GM12878 (cell line): ENCODE results near the gene LBH. TPM values are rescaled to one million over a fixed set of nuclear protein-coding genes. Genes with fewer than 3 reads are reported as not detected.
A peak's percentile ranks its signal among the peaks of the same experiment; 100 is the strongest.

Source experiments
- ATAC-seq: fragments of 200-7000 bp; cut with Tn5 transposase; 3 replicates; pipeline ENCODE4 v1.9.1; 2020; ENCODE audit warnings: mild to moderate bottlenecking, moderate library complexity
- BruUV-seq: library from RNA; stranded (reverse); fragments of 400-500 nt; replicated peaks from 2 replicates; lab custom pipeline; 2021; lab: Mats Ljungman, UMichigan
- CTCF ChIA-PET: fragments of 300-600 bp; sonication (Branson Sonifier 250); formaldehyde crosslinking; extraction: SDS; loops from one replicate; lab custom pipeline; 2021; ENCODE audit warnings: inconsistent platforms; lab: Yijun Ruan, JAX
- POLR2A ChIA-PET: fragments of 350-600 bp; formaldehyde crosslinking; extraction: SDS; loops from one replicate; lab custom pipeline; 2021; ENCODE audit warnings: inconsistent platforms; lab: Charles Lee
- RAD21 ChIA-PET: fragments of 300-600 bp; sonication (Branson Sonifier 250); formaldehyde crosslinking; loops from one replicate; lab custom pipeline; 2023; ENCODE audit warnings: antibody characterized with exemption; ENCODE audit not compliant: unreplicated experiment; lab: Charles Lee
- SMC1A ChIA-PET: fragments of 300-600 bp; sonication (Branson Sonifier 250); formaldehyde crosslinking; loops from one replicate; lab custom pipeline; 2023; ENCODE audit not compliant: unreplicated experiment, uncharacterized antibody; lab: Charles Lee
- DNase-seq: peaks from one replicate; pipeline ENCODE4 v3.0.0-alpha.2; 2011; ENCODE audit warnings: low read depth, low spot score
- FAIRE-seq: peaks from 3 replicates; lab custom pipeline; 2011; peaks lifted over from hg19 to GRCh38; lab: Jason Lieb, UNC
- H2AFZ ChIP-seq: 2 replicates; pipeline ENCODE4 v1.6.0; 2011; ENCODE audit warnings: low read depth, low read length, control low read depth; ENCODE audit not compliant: control insufficient read depth
- H3K27ac ChIP-seq: 2 replicates; pipeline ENCODE4 v1.5.1; 2011; ENCODE audit warnings: control low read depth; ENCODE audit not compliant: control insufficient read depth, insufficient read depth
- H3K27me3 ChIP-seq, 2 experiments: replicated peaks in 1 of 2; 2 replicates each; pipeline versions ENCODE4 v1.6.0 to v1.6.1; 2011; ENCODE audit warnings: low read length in 1 of 2; ENCODE audit not compliant: control insufficient read depth in 2 of 2, insufficient read depth in 2 of 2
- H3K36me3 ChIP-seq, 2 experiments: 2 replicates each; pipeline ENCODE4 v1.5.1; 2011; ENCODE audit warnings: low read length in 1 of 2; ENCODE audit not compliant: control insufficient read depth in 2 of 2, insufficient read depth in 2 of 2
- H3K4me1 ChIP-seq: 2 replicates; pipeline ENCODE4 v1.6.1; 2011; ENCODE audit warnings: mild to moderate bottlenecking, low read length, moderate library complexity, mixed read lengths; ENCODE audit not compliant: control insufficient read depth, insufficient read depth
- H3K4me2 ChIP-seq: 2 replicates; pipeline ENCODE4 v1.6.0; 2011; ENCODE audit warnings: control low read depth; ENCODE audit not compliant: control insufficient read depth, insufficient read depth
- H3K4me3 ChIP-seq: fragments of 200-600 bp; sonication (generic); 2 replicates; pipeline ENCODE4 v1.5.1; 2016
- H3K79me2 ChIP-seq: 2 replicates; pipeline ENCODE4 v1.6.0; 2011; ENCODE audit warnings: low read length; ENCODE audit not compliant: control insufficient read depth, insufficient read depth
- H3K9ac ChIP-seq: 2 replicates; pipeline ENCODE4 v1.8.0; 2011; ENCODE audit warnings: low read length, control low read depth, mixed read lengths; ENCODE audit not compliant: control insufficient read depth, insufficient read depth
- H3K9me3 ChIP-seq: replicated peaks from 3 replicates; pipeline ENCODE4 v1.5.1; 2011; ENCODE audit warnings: mild to moderate bottlenecking, low read length; ENCODE audit not compliant: control insufficient read depth, insufficient read depth
- H4K20me1 ChIP-seq: 2 replicates; pipeline ENCODE4 v1.6.0; 2011; ENCODE audit not compliant: control insufficient read depth, insufficient read depth
- IKZF1 ChIP-seq: fragments of 450-650 bp; conservative IDR thresholded peaks from 2 replicates; pipeline ENCODE4 v1.6.1; 2017; ENCODE audit warnings: antibody characterized with exemption, mild to moderate bottlenecking
- IKZF2 ChIP-seq, 2 experiments: fragments of 450-650 bp; IDR thresholded peaks; 2 replicates each; pipeline ENCODE4 v1.6.1; 2017; ENCODE audit warnings: mild to moderate bottlenecking in 2 of 2, moderate library complexity in 2 of 2
- NR2F1 ChIP-seq: fragments of 450-650 bp; conservative IDR thresholded peaks from 2 replicates; pipeline ENCODE4 v1.6.1; 2017; ENCODE audit warnings: mild to moderate bottlenecking
- WGBS: methylation state at CpG from one replicate; pipeline ENCODE4 v1.1.6; 2016; ENCODE audit warnings: low lambda C conversion rate; ENCODE audit not compliant: insufficient replicate concordance, insufficient coverage; ENCODE audit errors: missing lambda C conversion rate; 5-methylcytosine and 5-hydroxymethylcytosine counted together
- in situ Hi-C: fragments of 300-500 bp; cut with MboI; formaldehyde crosslinking; loops from 9 replicates; pipeline ENCODE4 v1.14.3; 2018; ENCODE audit warnings: mixed read lengths
- intact Hi-C: fragments of 100-400 bp; cut with micrococcal nuclease; formaldehyde crosslinking; loops from one replicate; pipeline ENCODE4 v1.14.2; 2022; ENCODE audit not compliant: unreplicated experiment
- polyA plus RNA-seq, 11 experiments: library from polyadenylated mRNA; depleted of rRNA in 4 of 11; unstranded in 6 of 11; stranded (reverse) in 5 of 11; fragments of >200 nt; fragmentation: Nextera tagmentation in 4 of 11; fragmentation: Illumina TruSeq in 1 of 11; extraction: Ambion mirVana in 4 of 11; extraction: Trizol in 1 of 11; gene quantifications; 1 replicate in 1 of 11; 2 replicates in 10 of 11; pipeline versions ENCODE4 v1.2.1 to v1.2.3, GENCODE V29; 2011 to 2016; ENCODE audit warnings: inconsistent platforms in 2 of 11, missing spikeins in 2 of 11, low read depth in 1 of 11
- total RNA-seq, 4 experiments: library from RNA; depleted of rRNA in 3 of 4; stranded (reverse); fragments of >200 nt in 3 of 4; fragmentation: Illumina TruSeq in 1 of 4; extraction: Trizol in 1 of 4; gene quantifications; 2 replicates each; pipeline versions ENCODE4 v1.2.1 to v1.2.3, GENCODE V29; 2013 to 2021
- TF ChIP-seq, protein P1 (sequence below): fragments of 450-650 bp; IDR thresholded peaks from 2 replicates; pipeline ENCODE4 v1.6.1; 2016; ENCODE audit warnings: mild to moderate bottlenecking, moderate library complexity, borderline replicate concordance

LBH gene
- total and polyA plus RNA-seq, 10 of the 15 experiments (the other 5 are each of a cell fraction or from before 2014, with no cell fraction given), result 9.3 to 133 (median 34.1) TPM

DNA sequence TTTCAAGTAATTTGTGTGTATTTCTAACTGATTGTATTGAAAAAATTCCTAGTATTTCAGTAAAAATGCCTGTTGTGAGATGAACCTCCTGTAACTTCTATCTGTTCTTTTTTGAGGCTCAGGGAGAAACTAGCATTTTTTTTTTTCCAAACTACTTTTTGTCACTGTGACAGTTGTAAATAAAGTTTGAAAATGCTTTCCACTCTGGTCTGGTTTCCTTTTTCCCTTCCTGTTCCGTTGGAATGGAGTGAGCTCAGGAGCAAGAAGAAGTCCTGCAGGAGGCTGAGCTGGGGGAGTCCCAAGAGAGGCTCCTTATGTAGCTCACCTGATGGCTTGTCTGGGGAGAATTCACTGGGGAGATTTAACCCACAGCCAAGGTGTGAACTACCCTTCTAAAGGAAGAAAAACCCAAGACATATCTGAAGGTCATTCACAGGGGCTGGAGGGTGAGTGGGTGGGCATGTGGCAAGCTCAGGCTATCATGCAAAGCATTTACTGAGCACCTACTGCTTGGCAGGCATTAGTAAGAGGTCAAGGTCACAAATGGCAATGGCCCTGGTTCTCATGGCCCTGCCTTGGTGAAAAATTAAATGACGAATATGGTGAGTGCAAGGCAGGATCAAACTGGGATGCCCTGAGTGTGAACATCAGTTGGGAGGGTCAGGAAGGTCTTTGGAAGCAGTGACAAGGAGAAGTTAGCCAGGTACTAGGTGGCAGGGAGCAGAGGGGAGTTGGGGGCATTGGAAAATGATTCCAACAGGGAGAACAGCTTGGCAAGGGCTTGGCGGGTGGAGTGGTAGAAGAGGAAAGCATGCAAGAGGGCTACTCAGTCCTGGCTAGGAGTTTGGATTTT, 28.7 kb downstream of the LBH start:
- ChIA-PET CTCF (interaction anchor here (1.2 kb wide), 1 partner anchor 451 kb away, joined by 4 read pairs; no protein-coding TSS in a partner anchor), SMC1A (interaction anchor here (0.6 to 1.5 kb wide), 6 partner anchors 16 to 215 kb away, joined by 3 to 4 read pairs (median 3); no protein-coding TSS in a partner anchor), POLR2A (interaction anchor here (0.7 to 0.9 kb wide), 3 partner anchors 12 to 401 kb away, joined by 3 read pairs; no protein-coding TSS in a partner anchor), RAD21 (interaction anchor here (0.7 to 3.6 kb wide), 3 partner anchors 23 to 75 kb away, joined by 3 to 18 read pairs (median 3); no protein-coding TSS in a partner anchor)
- in situ Hi-C loops (no loop called here), intact Hi-C loops (no loop called here)
- FAIRE-seq (no peak), ATAC-seq (no peak), DNase-seq (no peak)
- Histone ChIP-seq H3K27me3 (no peaks in the 10 kb centered on the region), H3K79me2 (no peaks in the 10 kb centered on the region), H3K9ac (no peak overlapping the region), H2AFZ (no peak overlapping the region), H3K36me3 (peaks cover 7 to 8% of the 10 kb centered on the region in 2 experiments; a peak in 3 of 4 replicates), H3K4me2 (no peak overlapping the region), H3K27ac (no peak overlapping the region), H3K9me3 (peaks cover 11% of the 10 kb centered on the region), H3K4me3 (no peak overlapping the region), H4K20me1 (no peaks in the 10 kb centered on the region), H3K4me1 (no peaks in the 10 kb centered on the region)
- BruUV-seq, result no TSS peak
- TF ChIP-seq IKZF1 (0 out of 2 replicates have a peak, but pooled peaks have one; percentile 21), IKZF2 (IDR thresholded peaks at IDR 0.05) (no peak), NR2F1 (peak; percentile 57; the same call in 1 of the 2 replicates)
- TF ChIP-seq, protein P1, sequence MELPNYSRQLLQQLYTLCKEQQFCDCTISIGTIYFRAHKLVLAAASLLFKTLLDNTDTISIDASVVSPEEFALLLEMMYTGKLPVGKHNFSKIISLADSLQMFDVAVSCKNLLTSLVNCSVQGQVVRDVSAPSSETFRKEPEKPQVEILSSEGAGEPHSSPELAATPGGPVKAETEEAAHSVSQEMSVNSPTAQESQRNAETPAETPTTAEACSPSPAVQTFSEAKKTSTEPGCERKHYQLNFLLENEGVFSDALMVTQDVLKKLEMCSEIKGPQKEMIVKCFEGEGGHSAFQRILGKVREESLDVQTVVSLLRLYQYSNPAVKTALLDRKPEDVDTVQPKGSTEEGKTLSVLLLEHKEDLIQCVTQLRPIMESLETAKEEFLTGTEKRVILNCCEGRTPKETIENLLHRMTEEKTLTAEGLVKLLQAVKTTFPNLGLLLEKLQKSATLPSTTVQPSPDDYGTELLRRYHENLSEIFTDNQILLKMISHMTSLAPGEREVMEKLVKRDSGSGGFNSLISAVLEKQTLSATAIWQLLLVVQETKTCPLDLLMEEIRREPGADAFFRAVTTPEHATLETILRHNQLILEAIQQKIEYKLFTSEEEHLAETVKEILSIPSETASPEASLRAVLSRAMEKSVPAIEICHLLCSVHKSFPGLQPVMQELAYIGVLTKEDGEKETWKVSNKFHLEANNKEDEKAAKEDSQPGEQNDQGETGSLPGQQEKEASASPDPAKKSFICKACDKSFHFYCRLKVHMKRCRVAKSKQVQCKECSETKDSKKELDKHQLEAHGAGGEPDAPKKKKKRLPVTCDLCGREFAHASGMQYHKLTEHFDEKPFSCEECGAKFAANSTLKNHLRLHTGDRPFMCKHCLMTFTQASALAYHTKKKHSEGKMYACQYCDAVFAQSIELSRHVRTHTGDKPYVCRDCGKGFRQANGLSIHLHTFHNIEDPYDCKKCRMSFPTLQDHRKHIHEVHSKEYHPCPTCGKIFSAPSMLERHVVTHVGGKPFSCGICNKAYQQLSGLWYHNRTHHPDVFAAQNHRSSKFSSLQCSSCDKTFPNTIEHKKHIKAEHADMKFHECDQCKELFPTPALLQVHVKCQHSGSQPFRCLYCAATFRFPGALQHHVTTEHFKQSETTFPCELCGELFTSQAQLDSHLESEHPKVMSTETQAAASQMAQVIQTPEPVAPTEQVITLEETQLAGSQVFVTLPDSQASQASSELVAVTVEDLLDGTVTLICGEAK, result peak; percentile 63; the same call in 1 of the 2 replicates
- WGBS, result 81% methylated on average over 3 of the region's 3 CpGs
